ENCODE results near the gene GRB7. TPM values are rescaled to one million over a fixed set of nuclear protein-coding genes. Genes with fewer than 3 reads are reported as not detected.

The GRB7 gene
- total and polyA plus RNA-seq, 10 of the 15 experiments (the other 5 are each of a cell fraction or from before 2014, with no cell fraction given) = 0.05 to 0.34 (median 0.19) TPM; not detected in 4

- POLR2A ChIA-PET = no interaction called here
- ATAC-seq (no peak), FAIRE-seq (no peak), DNase-seq (ENCODE audit: low read depth, low spot score) (no peak)
- no peaks in the 10 kb centered on the region for H3K36me3 ChIP-seq (ENCODE audit: control insufficient read depth in 2 of 2, insufficient read depth in 2 of 2, low read length in 1 of 2)
- RAD21 ChIA-PET (ENCODE audit: unreplicated experiment) = no interaction called here
- SMC1A ChIA-PET (ENCODE audit: uncharacterized antibody, unreplicated experiment) = interaction anchor here (1.2 kb wide), 1 partner anchor 12 kb away, joined by 3 read pairs; no protein-coding TSS in a partner anchor
- H3K4me2 ChIP-seq (ENCODE audit: control insufficient read depth, insufficient read depth) = no peak overlapping the region
- no TSS peak for BruUV-seq (replicated peaks)
- H3K27me3 ChIP-seq (replicated peaks in 1 of 2; ENCODE audit: control insufficient read depth in 2 of 2, insufficient read depth in 2 of 2, low read length in 1 of 2) = no peaks in the 10 kb centered on the region
- no peak overlapping the region for H2AFZ ChIP-seq (ENCODE audit: control insufficient read depth, low read depth, low read length)
- H3K79me2 ChIP-seq (ENCODE audit: control insufficient read depth, insufficient read depth, low read length) = no peaks in the 10 kb centered on the region
- H3K4me3 ChIP-seq = no peak overlapping the region
- TF ChIP-seq ATF2 (IDR thresholded peaks at IDR 0.05; ENCODE audit: low read length) (no peak), HSF1 (IDR thresholded peaks at IDR 0.05; ENCODE audit: low read depth, low read length) (no peak), KLF5 (IDR thresholded peaks at IDR 0.05; ENCODE audit: partially characterized antibody) (no peak), SP1 (IDR thresholded peaks at IDR 0.05; ENCODE audit: low read depth, low read length) (no peak), CBX3 (IDR thresholded peaks at IDR 0.05; ENCODE audit: borderline replicate concordance, low read depth) (no peak), NR2C1 (IDR thresholded peaks at IDR 0.05) (no peak), FOXK2 (IDR thresholded peaks at IDR 0.05) (no peak), NKRF (conservative IDR thresholded peaks at IDR 0.05) (no peak), ZNF384 (IDR thresholded peaks at IDR 0.05; ENCODE audit: borderline replicate concordance, low read depth, low read length) (no peak), TCF7 (IDR thresholded peaks at IDR 0.05; ENCODE audit: borderline replicate concordance) (no peak), STAT3 (IDR thresholded peaks at IDR 0.05; ENCODE audit: low read depth, low read length) (no peak), REST (IDR thresholded peaks at IDR 0.05; ENCODE audit: low read depth, low read length) (no peak), ETV6 (conservative IDR thresholded peaks at IDR 0.05 in 1 of 2, IDR thresholded peaks at IDR 0.05 in 1 of 2; ENCODE audit: borderline replicate concordance in 1 of 2, low read depth in 1 of 2) (no peak), USF1 (IDR thresholded peaks at IDR 0.05; ENCODE audit: borderline replicate concordance, extremely low read length, insufficient read depth, low read depth, low read length) (no peak), ZNF24 (IDR thresholded peaks at IDR 0.05) (no peak), PAX5 (IDR thresholded peaks at IDR 0.05; ENCODE audit: borderline replicate concordance, low read depth, low read length) (no peak)
- no peak overlapping the region for H3K27ac ChIP-seq (ENCODE audit: control insufficient read depth, insufficient read depth)
- intact Hi-C loops (cut with micrococcal nuclease; ENCODE audit: unreplicated experiment) (no loop called here), in situ Hi-C loops (cut with MboI) (no loop called here)
- H3K9me3 ChIP-seq (replicated peaks; ENCODE audit: control insufficient read depth, insufficient read depth, low read length) = no peaks in the 10 kb centered on the region
- CTCF ChIA-PET = interaction anchor here (0.6 to 1.1 kb wide), 2 partner anchors 8 to 82 kb away, joined by 3 read pairs; no protein-coding TSS in a partner anchor
- 98% methylated on average over 2 of the region's 2 CpGs for WGBS (ENCODE audit: insufficient coverage, insufficient replicate concordance, low lambda C conversion rate, missing lambda C conversion rate)
- H3K4me1 ChIP-seq (ENCODE audit: control insufficient read depth, insufficient read depth, low read length) = no peaks in the 10 kb centered on the region
- H4K20me1 ChIP-seq (ENCODE audit: control insufficient read depth, insufficient read depth) = no peaks in the 10 kb centered on the region
- no peak overlapping the region for H3K9ac ChIP-seq (ENCODE audit: control insufficient read depth, insufficient read depth, low read length)
Measured at GRCh38 chr17:39695089-39695474, 42.7 kb upstream of the GRB7 start.
